GM12878 (cell line): ENCODE results near the gene TMEM53. TPM values are rescaled to one million over a fixed set of nuclear protein-coding genes. Genes with fewer than 3 reads are reported as not detected.

Experiments
- ATAC-seq: fragments of 200-7000 bp; cut with Tn5 transposase; 3 replicates; pipeline ENCODE4 v1.9.1; 2020; ENCODE audit warnings: mild to moderate bottlenecking, moderate library complexity
- BruUV-seq: library from RNA; stranded (reverse); fragments of 400-500 nt; replicated peaks from 2 replicates; lab custom pipeline; 2021; lab: Mats Ljungman, UMichigan
- CTCF ChIA-PET: fragments of 300-600 bp; sonication (Branson Sonifier 250); formaldehyde crosslinking; extraction: SDS; loops from one replicate; lab custom pipeline; 2021; ENCODE audit warnings: inconsistent platforms; lab: Yijun Ruan, JAX
- POLR2A ChIA-PET: fragments of 350-600 bp; formaldehyde crosslinking; extraction: SDS; loops from one replicate; lab custom pipeline; 2021; ENCODE audit warnings: inconsistent platforms; lab: Charles Lee
- RAD21 ChIA-PET: fragments of 300-600 bp; sonication (Branson Sonifier 250); formaldehyde crosslinking; loops from one replicate; lab custom pipeline; 2023; ENCODE audit warnings: antibody characterized with exemption; ENCODE audit not compliant: unreplicated experiment; lab: Charles Lee
- SMC1A ChIA-PET: fragments of 300-600 bp; sonication (Branson Sonifier 250); formaldehyde crosslinking; loops from one replicate; lab custom pipeline; 2023; ENCODE audit not compliant: unreplicated experiment, uncharacterized antibody; lab: Charles Lee
- DNase-seq: peaks from one replicate; pipeline ENCODE4 v3.0.0-alpha.2; 2011; ENCODE audit warnings: low read depth, low spot score
- FAIRE-seq: peaks from 3 replicates; lab custom pipeline; 2011; peaks lifted over from hg19 to GRCh38; lab: Jason Lieb, UNC
- H2AFZ ChIP-seq: 2 replicates; pipeline ENCODE4 v1.6.0; 2011; ENCODE audit warnings: low read depth, low read length, control low read depth; ENCODE audit not compliant: control insufficient read depth
- H3K27ac ChIP-seq: 2 replicates; pipeline ENCODE4 v1.5.1; 2011; ENCODE audit warnings: control low read depth; ENCODE audit not compliant: control insufficient read depth, insufficient read depth
- H3K27me3 ChIP-seq, 2 experiments: replicated peaks in 1 of 2; 2 replicates each; pipeline versions ENCODE4 v1.6.0 to v1.6.1; 2011; ENCODE audit warnings: low read length in 1 of 2; ENCODE audit not compliant: control insufficient read depth in 2 of 2, insufficient read depth in 2 of 2
- H3K36me3 ChIP-seq, 2 experiments: 2 replicates each; pipeline ENCODE4 v1.5.1; 2011; ENCODE audit warnings: low read length in 1 of 2; ENCODE audit not compliant: control insufficient read depth in 2 of 2, insufficient read depth in 2 of 2
- H3K4me1 ChIP-seq: 2 replicates; pipeline ENCODE4 v1.6.1; 2011; ENCODE audit warnings: mild to moderate bottlenecking, low read length, moderate library complexity, mixed read lengths; ENCODE audit not compliant: control insufficient read depth, insufficient read depth
- H3K4me2 ChIP-seq: 2 replicates; pipeline ENCODE4 v1.6.0; 2011; ENCODE audit warnings: control low read depth; ENCODE audit not compliant: control insufficient read depth, insufficient read depth
- H3K4me3 ChIP-seq: fragments of 200-600 bp; sonication (generic); 2 replicates; pipeline ENCODE4 v1.5.1; 2016
- H3K79me2 ChIP-seq: 2 replicates; pipeline ENCODE4 v1.6.0; 2011; ENCODE audit warnings: low read length; ENCODE audit not compliant: control insufficient read depth, insufficient read depth
- H3K9ac ChIP-seq: 2 replicates; pipeline ENCODE4 v1.8.0; 2011; ENCODE audit warnings: low read length, control low read depth, mixed read lengths; ENCODE audit not compliant: control insufficient read depth, insufficient read depth
- H3K9me3 ChIP-seq: replicated peaks from 3 replicates; pipeline ENCODE4 v1.5.1; 2011; ENCODE audit warnings: mild to moderate bottlenecking, low read length; ENCODE audit not compliant: control insufficient read depth, insufficient read depth
- H4K20me1 ChIP-seq: 2 replicates; pipeline ENCODE4 v1.6.0; 2011; ENCODE audit not compliant: control insufficient read depth, insufficient read depth
- ASH2L ChIP-seq: fragments of 300-600, 200-600 bp; sonication (generic); IDR thresholded peaks from 2 replicates; pipeline ENCODE4 v1.6.1; 2017; ENCODE audit warnings: low read depth, mild to moderate bottlenecking, borderline replicate concordance
- ATF7 ChIP-seq: fragments of 450-650 bp; IDR thresholded peaks from 2 replicates; pipeline ENCODE4 v1.6.1; 2016; ENCODE audit warnings: low read depth, mild to moderate bottlenecking
- BHLHE40 ChIP-seq, 2 experiments: fragments of 450-650 bp in 1 of 2; IDR thresholded peaks; 2 replicates each; pipeline ENCODE4 v1.6.1; 2011 to 2017; ENCODE audit warnings: low read depth in 2 of 2, borderline replicate concordance in 1 of 2, improper control_type of control experiment in 1 of 2, low read length in 1 of 2, mild to moderate bottlenecking in 1 of 2
- CHD2 ChIP-seq: IDR thresholded peaks from 2 replicates; pipeline ENCODE4 v1.6.1; 2011; ENCODE audit warnings: low read depth, low read length, improper control_type of control experiment, borderline replicate concordance
- CREM ChIP-seq: IDR thresholded peaks from 2 replicates; pipeline ENCODE4 v1.6.1; 2014; ENCODE audit warnings: antibody characterized with exemption, low read depth
- EP300 ChIP-seq, 2 experiments: fragments of 150-350 bp in 1 of 2; IDR thresholded peaks; 2 replicates each; pipeline ENCODE4 v1.6.1; 2011 to 2012; ENCODE audit warnings: low read depth in 2 of 2, low read length in 2 of 2, borderline replicate concordance in 1 of 2, improper control_type of control experiment in 1 of 2, inconsistent platforms in 1 of 2; ENCODE audit not compliant: control insufficient read depth in 1 of 2
- MEF2B ChIP-seq: fragments of 450-650 bp; IDR thresholded peaks from 2 replicates; pipeline ENCODE4 v1.6.1; 2018; ENCODE audit warnings: mild to moderate bottlenecking, moderate library complexity; ENCODE audit not compliant: partially characterized antibody, poor library complexity, severe bottlenecking
- NFYA ChIP-seq: IDR thresholded peaks from 2 replicates; pipeline ENCODE4 v1.6.1; 2011; ENCODE audit warnings: low read depth, mild to moderate bottlenecking, low read length, improper control_type of control experiment, borderline replicate concordance
- NR2C1 ChIP-seq: fragments of 450-650 bp; IDR thresholded peaks from 2 replicates; pipeline ENCODE4 v1.6.1; 2017; ENCODE audit warnings: antibody characterized with exemption, mild to moderate bottlenecking, moderate library complexity
- POLR2A ChIP-seq: IDR thresholded peaks from 2 replicates; pipeline ENCODE4 v1.6.1; 2011; ENCODE audit warnings: low read depth, mild to moderate bottlenecking, low read length
- POU2F2 ChIP-seq: IDR thresholded peaks from 3 replicates; pipeline ENCODE4 v1.6.1; 2011; ENCODE audit warnings: low read depth, mild to moderate bottlenecking, low read length, borderline replicate concordance
- REST ChIP-seq: IDR thresholded peaks from 2 replicates; pipeline ENCODE4 v1.6.1; 2012; ENCODE audit warnings: mild to moderate bottlenecking, low read depth, low read length
- ZNF592 ChIP-seq: fragments of 450-650 bp; IDR thresholded peaks from 2 replicates; pipeline ENCODE4 v1.6.1; 2017; ENCODE audit warnings: mild to moderate bottlenecking, moderate library complexity
- WGBS: methylation state at CpG from one replicate; pipeline ENCODE4 v1.1.6; 2016; ENCODE audit warnings: low lambda C conversion rate; ENCODE audit not compliant: insufficient replicate concordance, insufficient coverage; ENCODE audit errors: missing lambda C conversion rate; 5-methylcytosine and 5-hydroxymethylcytosine counted together
- in situ Hi-C: fragments of 300-500 bp; cut with MboI; formaldehyde crosslinking; loops from 9 replicates; pipeline ENCODE4 v1.14.3; 2018; ENCODE audit warnings: mixed read lengths
- intact Hi-C: fragments of 100-400 bp; cut with micrococcal nuclease; formaldehyde crosslinking; loops from one replicate; pipeline ENCODE4 v1.14.2; 2022; ENCODE audit not compliant: unreplicated experiment
- polyA plus RNA-seq, 11 experiments: library from polyadenylated mRNA; depleted of rRNA in 4 of 11; unstranded in 6 of 11; stranded (reverse) in 5 of 11; fragments of >200 nt; fragmentation: Nextera tagmentation in 4 of 11; fragmentation: Illumina TruSeq in 1 of 11; extraction: Ambion mirVana in 4 of 11; extraction: Trizol in 1 of 11; gene quantifications; 1 replicate in 1 of 11; 2 replicates in 10 of 11; pipeline versions ENCODE4 v1.2.1 to v1.2.3, GENCODE V29; 2011 to 2016; ENCODE audit warnings: inconsistent platforms in 2 of 11, missing spikeins in 2 of 11, low read depth in 1 of 11
- total RNA-seq, 4 experiments: library from RNA; depleted of rRNA in 3 of 4; stranded (reverse); fragments of >200 nt in 3 of 4; fragmentation: Illumina TruSeq in 1 of 4; extraction: Trizol in 1 of 4; gene quantifications; 2 replicates each; pipeline versions ENCODE4 v1.2.1 to v1.2.3, GENCODE V29; 2013 to 2021

Gene TMEM53
- total and polyA plus RNA-seq, 10 of the 15 experiments (the other 5 are each of a cell fraction or from before 2014, with no cell fraction given): 3.1 to 23.9 (median 11.1) TPM

- CTCF ChIA-PET: interaction anchor here (0.6 to 1.7 kb wide), 3 partner anchors 12 to 455 kb away, joined by 3 to 5 read pairs (median 4); no protein-coding TSS in a partner anchor
Measured at GRCh38 chr1:44620072-44620471, 54.2 kb downstream of the TMEM53 start.

More at GRCh38 chr1:44620072-44620471, 54.2 kb downstream of the TMEM53 start:
- H3K36me3 ChIP-seq: no peaks in the 10 kb centered on the region
- WGBS: 48% methylated on average over 3 of the region's 3 CpGs
- no peak overlapping the region for H3K4me3 ChIP-seq
- no TSS peak for BruUV-seq
- ATAC-seq (no peak), DNase-seq (no peak), FAIRE-seq (no peak)
- no peak overlapping the region for H2AFZ ChIP-seq
- no peaks in the 10 kb centered on the region for H3K9me3 ChIP-seq
- ChIA-PET RAD21 (interaction anchor here (1.0 kb wide), 1 partner anchor 12 kb away, joined by 3 read pairs; no protein-coding TSS in a partner anchor), POLR2A (no interaction called here), SMC1A (no interaction called here)
- no peaks in the 10 kb centered on the region; a peak in 3 of 4 replicates for H3K27me3 ChIP-seq
- no peak overlapping the region for H3K27ac ChIP-seq
- TF ChIP-seq ATF7: no peak
- no peak for TF ChIP-seq REST
- no peak for TF ChIP-seq CREM
- no peak for TF ChIP-seq MEF2B
- TF ChIP-seq ASH2L: no peak
- TF ChIP-seq EP300 (IDR thresholded peaks at IDR 0.05; ENCODE audit: borderline replicate concordance in 1 of 2, control insufficient read depth in 1 of 2, low read depth in 2 of 2, low read length in 2 of 2): no peak
- no peak for TF ChIP-seq NR2C1
- no peak for TF ChIP-seq ZNF592
- no peak for TF ChIP-seq POLR2A
- no peak for TF ChIP-seq NFYA
- no peak for TF ChIP-seq POU2F2
- TF ChIP-seq CHD2: no peak
- TF ChIP-seq BHLHE40 (IDR thresholded peaks at IDR 0.05; ENCODE audit: borderline replicate concordance in 1 of 2, low read depth in 2 of 2, low read length in 1 of 2): no peak
- H3K9ac ChIP-seq: no peak overlapping the region
- intact Hi-C loops (no loop called here), in situ Hi-C loops (no loop called here)
- no peaks in the 10 kb centered on the region for H3K4me1 ChIP-seq
- H4K20me1 ChIP-seq: no peaks in the 10 kb centered on the region
- no peak overlapping the region for H3K4me2 ChIP-seq
- H3K79me2 ChIP-seq: no peaks in the 10 kb centered on the region
